ENCODE results near the gene ANKRD40.

ANKRD40 gene

DNA sequence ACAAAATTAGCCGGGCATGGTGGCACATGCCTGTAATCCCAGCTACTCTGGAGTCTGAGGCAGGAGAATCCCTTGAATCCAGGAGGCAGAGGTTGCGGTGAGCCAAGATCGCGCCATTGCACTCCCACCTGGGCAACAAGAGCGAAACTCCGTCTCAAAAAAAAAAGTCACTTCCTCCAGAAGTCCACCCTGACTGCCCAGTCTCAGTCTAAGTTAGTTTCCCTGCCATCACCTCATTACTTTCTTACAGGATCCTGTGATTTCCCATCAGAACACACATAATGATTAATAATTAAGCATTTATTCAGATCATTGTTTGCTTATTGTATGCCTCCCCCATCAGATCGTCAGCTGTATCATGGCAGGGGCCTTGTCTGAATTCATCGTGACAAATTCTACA, 41.4 kb downstream of the ANKRD40 start:
- DNase-seq = no peak
- no peak overlapping the region for H3K4me2 ChIP-seq (ENCODE audit: low read length)
- no peak overlapping the region for H3K18ac ChIP-seq (ENCODE audit: low read length)
- H3K4me3 ChIP-seq (ENCODE audit: low read depth, low read length) = no peak overlapping the region
- no peaks in the 10 kb centered on the region for H3K79me2 ChIP-seq (ENCODE audit: control insufficient read depth, insufficient read depth, low read length, poor library complexity)
- H2AFZ ChIP-seq (ENCODE audit: insufficient read depth, low read length, poor library complexity) = no peak overlapping the region
- H3K27me3 ChIP-seq (ENCODE audit: insufficient read depth, low read length) = no peaks in the 10 kb centered on the region
- no peak overlapping the region for H3K9ac ChIP-seq (ENCODE audit: low read length)
- peaks cover 17 to 19% of the 10 kb centered on the region in 2 experiments for H3K4me1 ChIP-seq (ENCODE audit: control insufficient read depth in 1 of 2, insufficient read depth in 2 of 2, low read length in 2 of 2)
- H4K12ac ChIP-seq (ENCODE audit: low read depth, low read length) = no peak overlapping the region
- no peak overlapping the region for H2BK12ac ChIP-seq (ENCODE audit: low read length)
- no peak overlapping the region for H2BK120ac ChIP-seq (ENCODE audit: insufficient read depth, low read length, poor library complexity)
- H3K36me3 ChIP-seq (ENCODE audit: control insufficient read depth in 1 of 2, insufficient read depth in 2 of 2, low read length in 2 of 2) = no peaks in the 10 kb centered on the region
- peaks cover 10% of the 10 kb centered on the region for H3K79me1 ChIP-seq (ENCODE audit: low read length)
- no peak overlapping the region for H2AK5ac ChIP-seq (ENCODE audit: low read length)
- H3K14ac ChIP-seq (ENCODE audit: low read length) = no peak overlapping the region
- H3K4ac ChIP-seq (ENCODE audit: low read depth, low read length) = no peak overlapping the region
- H3K9me3 ChIP-seq (ENCODE audit: insufficient read depth, low read depth, low read length) = no peaks in the 10 kb centered on the region
- no peak overlapping the region for H3K23ac ChIP-seq (ENCODE audit: low read length)
- no CpG with 5 or more reads among the region's 8 CpGs for WGBS (ENCODE audit: extremely low coverage, insufficient coverage, insufficient read length)
- H2BK5ac ChIP-seq (ENCODE audit: low read depth, low read length, poor library complexity) = no peak overlapping the region
- no peak overlapping the region for H4K8ac ChIP-seq (ENCODE audit: low read depth, low read length)
- no peak overlapping the region for H3K27ac ChIP-seq (ENCODE audit: low read depth, low read length)
- no peak overlapping the region for H4K91ac ChIP-seq (ENCODE audit: low read depth, low read length)

- Histone ChIP-seq H3K9ac (ENCODE audit: low read length) (no peak overlapping the region), H3K4me3 (ENCODE audit: low read depth, low read length) (no peak overlapping the region), H2BK5ac (ENCODE audit: low read depth, low read length, poor library complexity) (no peak overlapping the region), H4K8ac (ENCODE audit: low read depth, low read length) (no peak overlapping the region), H3K4me1 (ENCODE audit: control insufficient read depth in 1 of 2, insufficient read depth in 2 of 2, low read length in 2 of 2) (peaks cover 22 to 24% of the 10 kb centered on the region in 2 experiments), H2BK120ac (ENCODE audit: insufficient read depth, low read length, poor library complexity) (no peak overlapping the region), H3K27me3 (ENCODE audit: insufficient read depth, low read length) (no peaks in the 10 kb centered on the region), H3K23ac (ENCODE audit: low read length) (no peak overlapping the region), H3K14ac (ENCODE audit: low read length) (no peak overlapping the region), H3K9me3 (ENCODE audit: insufficient read depth, low read depth, low read length) (no peaks in the 10 kb centered on the region), H4K91ac (ENCODE audit: low read depth, low read length) (no peak overlapping the region), H3K4ac (ENCODE audit: low read depth, low read length) (no peak overlapping the region), H3K79me2 (ENCODE audit: control insufficient read depth, insufficient read depth, low read length, poor library complexity) (peaks cover 2% of the 10 kb centered on the region), H2BK12ac (ENCODE audit: low read length) (no peak overlapping the region), H2AFZ (ENCODE audit: insufficient read depth, low read length, poor library complexity) (no peak overlapping the region), H4K12ac (ENCODE audit: low read depth, low read length) (no peak overlapping the region), H3K79me1 (ENCODE audit: low read length) (peaks cover 15% of the 10 kb centered on the region), H3K36me3 (ENCODE audit: control insufficient read depth in 1 of 2, insufficient read depth in 2 of 2, low read length in 2 of 2) (no peaks in the 10 kb centered on the region), H3K27ac (ENCODE audit: low read depth, low read length) (no peak overlapping the region), H3K4me2 (ENCODE audit: low read length) (no peak overlapping the region), H3K18ac (ENCODE audit: low read length) (no peak overlapping the region), H2AK5ac (ENCODE audit: low read length) (no peak overlapping the region)
- no peak for DNase-seq
- no CpG with 5 or more reads among the region's 5 CpGs for WGBS (ENCODE audit: extremely low coverage, insufficient coverage, insufficient read length)
Measured at GRCh38 chr17:50665838-50666237, 41.9 kb downstream of the ANKRD40 start.

GRCh38 chr17:50664788-50665458, 42.8 kb downstream of the ANKRD40 start:
- H2AFZ ChIP-seq (ENCODE audit: insufficient read depth, low read length, poor library complexity) = no peak overlapping the region
- H3K4me2 ChIP-seq (ENCODE audit: low read length) = no peak overlapping the region
- H3K9me3 ChIP-seq (ENCODE audit: insufficient read depth, low read depth, low read length) = no peaks in the 10 kb centered on the region
- peaks cover 29 to 33% of the 10 kb centered on the region in 2 experiments for H3K4me1 ChIP-seq (ENCODE audit: control insufficient read depth in 1 of 2, insufficient read depth in 2 of 2, low read length in 2 of 2)
- WGBS (ENCODE audit: extremely low coverage, insufficient coverage, insufficient read length) = no CpG with 5 or more reads among the region's 12 CpGs
- H2BK120ac ChIP-seq (ENCODE audit: insufficient read depth, low read length, poor library complexity) = no peak overlapping the region
- no peaks in the 10 kb centered on the region for H3K27me3 ChIP-seq (ENCODE audit: insufficient read depth, low read length)
- peaks cover 2% of the 10 kb centered on the region for H3K79me2 ChIP-seq (ENCODE audit: control insufficient read depth, insufficient read depth, low read length, poor library complexity)
- H3K79me1 ChIP-seq (ENCODE audit: low read length) = peaks cover 21% of the 10 kb centered on the region
- no peak overlapping the region for H3K14ac ChIP-seq (ENCODE audit: low read length)
- no peak for DNase-seq
- no peaks in the 10 kb centered on the region for H3K36me3 ChIP-seq (ENCODE audit: control insufficient read depth in 1 of 2, insufficient read depth in 2 of 2, low read length in 2 of 2)
- no peak overlapping the region for H4K91ac ChIP-seq (ENCODE audit: low read depth, low read length)
- H4K12ac ChIP-seq (ENCODE audit: low read depth, low read length) = no peak overlapping the region
- no peak overlapping the region for H3K9ac ChIP-seq (ENCODE audit: low read length)
- no peak overlapping the region for H3K23ac ChIP-seq (ENCODE audit: low read length)
- no peak overlapping the region for H3K4ac ChIP-seq (ENCODE audit: low read depth, low read length)
- H3K4me3 ChIP-seq (ENCODE audit: low read depth, low read length) = no peak overlapping the region
- no peak overlapping the region for H4K8ac ChIP-seq (ENCODE audit: low read depth, low read length)
- no peak overlapping the region for H3K27ac ChIP-seq (ENCODE audit: low read depth, low read length)
- H3K18ac ChIP-seq (ENCODE audit: low read length) = no peak overlapping the region
- no peak overlapping the region for H2BK5ac ChIP-seq (ENCODE audit: low read depth, low read length, poor library complexity)
- H2BK12ac ChIP-seq (ENCODE audit: low read length) = no peak overlapping the region
- H2AK5ac ChIP-seq (ENCODE audit: low read length) = no peak overlapping the region

DNA sequence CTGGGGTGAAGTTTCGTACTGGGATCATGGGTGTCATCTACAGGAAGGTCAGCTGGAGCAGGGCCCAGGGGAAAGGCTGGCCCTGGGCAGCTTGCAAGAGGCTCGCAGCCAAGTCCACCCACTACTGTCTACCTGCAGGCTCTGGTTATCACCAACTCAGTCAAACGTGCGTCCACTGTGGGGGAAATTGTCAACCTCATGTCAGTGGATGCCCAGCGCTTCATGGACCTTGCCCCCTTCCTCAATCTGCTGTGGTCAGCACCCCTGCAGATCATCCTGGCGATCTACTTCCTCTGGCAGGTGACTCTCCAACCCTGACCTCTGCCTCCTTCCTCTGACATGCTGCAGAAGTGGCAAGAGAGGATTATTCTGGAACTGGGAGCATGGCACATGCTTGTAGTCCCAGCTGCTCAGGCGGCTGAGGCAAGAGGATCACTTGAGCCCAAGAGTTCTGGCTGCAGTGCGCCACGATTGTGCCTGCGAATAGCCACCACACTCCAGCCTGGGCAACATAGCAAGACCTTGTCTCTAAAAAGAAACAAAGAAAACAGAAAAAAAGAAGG, 43.8 kb downstream of the ANKRD40 start:
- DNase-seq = no peak
- no CpG with 5 or more reads among the region's 10 CpGs for WGBS (ENCODE audit: extremely low coverage, insufficient coverage, insufficient read length)

More for the DNA sequence above, 43.8 kb downstream of the ANKRD40 start:
- Histone ChIP-seq H3K36me3 (ENCODE audit: control insufficient read depth in 1 of 2, insufficient read depth in 2 of 2, low read length in 2 of 2) (no peaks in the 10 kb centered on the region), H2BK12ac (ENCODE audit: low read length) (no peak overlapping the region), H3K79me1 (ENCODE audit: low read length) (peaks cover 21% of the 10 kb centered on the region), H4K91ac (ENCODE audit: low read depth, low read length) (no peak overlapping the region), H2BK5ac (ENCODE audit: low read depth, low read length, poor library complexity) (no peak overlapping the region), H3K4me2 (ENCODE audit: low read length) (no peak overlapping the region), H3K27ac (ENCODE audit: low read depth, low read length) (no peak overlapping the region), H3K23ac (ENCODE audit: low read length) (no peak overlapping the region), H3K14ac (ENCODE audit: low read length) (no peak overlapping the region), H2BK120ac (ENCODE audit: insufficient read depth, low read length, poor library complexity) (no peak overlapping the region), H4K12ac (ENCODE audit: low read depth, low read length) (no peak overlapping the region), H2AFZ (ENCODE audit: insufficient read depth, low read length, poor library complexity) (no peak overlapping the region), H3K18ac (ENCODE audit: low read length) (no peak overlapping the region), H3K79me2 (ENCODE audit: control insufficient read depth, insufficient read depth, low read length, poor library complexity) (peaks cover 2% of the 10 kb centered on the region), H3K4me1 (ENCODE audit: control insufficient read depth in 1 of 2, insufficient read depth in 2 of 2, low read length in 2 of 2) (peaks cover 29 to 38% of the 10 kb centered on the region in 2 experiments), H4K8ac (ENCODE audit: low read depth, low read length) (no peak overlapping the region), H3K27me3 (ENCODE audit: insufficient read depth, low read length) (no peaks in the 10 kb centered on the region), H3K4ac (ENCODE audit: low read depth, low read length) (no peak overlapping the region), H3K9ac (ENCODE audit: low read length) (no peak overlapping the region), H3K9me3 (ENCODE audit: insufficient read depth, low read depth, low read length) (no peaks in the 10 kb centered on the region), H3K4me3 (ENCODE audit: low read depth, low read length) (no peak overlapping the region), H2AK5ac (ENCODE audit: low read length) (no peak overlapping the region)

Measured in trophoblast cell (in vitro differentiated cells and primary cell).